ENCODE data around the gene XRCC6.
A peak's percentile ranks its signal among the peaks of the same experiment; 100 is the strongest.

Gene XRCC6

DNA sequence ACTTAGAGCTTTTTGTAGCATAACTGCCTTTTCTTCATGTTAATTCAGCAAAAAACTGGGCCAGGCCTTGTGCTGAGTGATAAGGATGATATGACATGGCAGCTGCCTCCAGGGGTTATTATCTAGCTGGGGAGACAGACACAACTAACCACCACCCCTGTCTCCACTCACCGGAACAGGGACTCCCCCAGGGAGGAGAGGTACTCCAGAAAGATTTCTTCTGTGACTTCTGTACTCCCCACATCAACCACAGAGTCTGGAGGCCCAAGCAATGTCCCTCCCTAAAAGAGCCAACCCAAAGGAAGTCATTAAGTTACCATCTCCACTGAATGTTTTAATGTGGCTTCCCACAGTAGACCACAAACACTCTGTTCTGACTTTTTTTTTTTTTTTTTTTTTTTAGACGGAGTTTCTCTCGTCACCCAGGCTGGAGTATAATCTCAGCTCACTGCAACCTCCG lies 17.2 kb upstream of the XRCC6 start:
- Histone ChIP-seq H2AFZ (ENCODE audit: low read length) (no peak overlapping the region), H3K79me2 (ENCODE audit: insufficient read depth, low read length) (no peaks in the 10 kb centered on the region), H3K36me3 (ENCODE audit: insufficient read depth, low read length) (no peaks in the 10 kb centered on the region), H3K9ac (ENCODE audit: low read depth, low read length, poor library complexity, severe bottlenecking) (no peak overlapping the region), H3K9me2 (replicated peaks; ENCODE audit: low read depth, low read length) (no peaks in the 10 kb centered on the region), H3K4me2 (ENCODE audit: low read depth, low read length, poor library complexity, severe bottlenecking) (no peak overlapping the region), H3K27me3 (ENCODE audit: insufficient read depth, low read length, poor library complexity, severe bottlenecking) (peaks cover 93% of the 10 kb centered on the region), H4K20me1 (ENCODE audit: insufficient read depth, low read length, poor library complexity, severe bottlenecking) (peaks cover 48% of the 10 kb centered on the region), H3K9me3 (ENCODE audit: insufficient read depth, low read depth, low read length) (no peaks in the 10 kb centered on the region), H3K4me1 (ENCODE audit: insufficient read depth, low read length, poor library complexity, severe bottlenecking) (peaks cover 4% of the 10 kb centered on the region), H3K4me3 (ENCODE audit: low read length, poor library complexity, severe bottlenecking) (no peak overlapping the region), H3F3A (ENCODE audit: low read depth) (peaks cover 5% of the 10 kb centered on the region; the same call in 1 of the 2 replicates)
- peak; percentile 99 for TF ChIP-seq EZH2phosphoT487 (IDR thresholded peaks at IDR 0.05; ENCODE audit: borderline replicate concordance)
- TF ChIP-seq, protein P1, sequence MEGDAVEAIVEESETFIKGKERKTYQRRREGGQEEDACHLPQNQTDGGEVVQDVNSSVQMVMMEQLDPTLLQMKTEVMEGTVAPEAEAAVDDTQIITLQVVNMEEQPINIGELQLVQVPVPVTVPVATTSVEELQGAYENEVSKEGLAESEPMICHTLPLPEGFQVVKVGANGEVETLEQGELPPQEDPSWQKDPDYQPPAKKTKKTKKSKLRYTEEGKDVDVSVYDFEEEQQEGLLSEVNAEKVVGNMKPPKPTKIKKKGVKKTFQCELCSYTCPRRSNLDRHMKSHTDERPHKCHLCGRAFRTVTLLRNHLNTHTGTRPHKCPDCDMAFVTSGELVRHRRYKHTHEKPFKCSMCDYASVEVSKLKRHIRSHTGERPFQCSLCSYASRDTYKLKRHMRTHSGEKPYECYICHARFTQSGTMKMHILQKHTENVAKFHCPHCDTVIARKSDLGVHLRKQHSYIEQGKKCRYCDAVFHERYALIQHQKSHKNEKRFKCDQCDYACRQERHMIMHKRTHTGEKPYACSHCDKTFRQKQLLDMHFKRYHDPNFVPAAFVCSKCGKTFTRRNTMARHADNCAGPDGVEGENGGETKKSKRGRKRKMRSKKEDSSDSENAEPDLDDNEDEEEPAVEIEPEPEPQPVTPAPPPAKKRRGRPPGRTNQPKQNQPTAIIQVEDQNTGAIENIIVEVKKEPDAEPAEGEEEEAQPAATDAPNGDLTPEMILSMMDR (conservative IDR thresholded peaks at IDR 0.05; ENCODE audit: low read length), result no peak

DNA sequence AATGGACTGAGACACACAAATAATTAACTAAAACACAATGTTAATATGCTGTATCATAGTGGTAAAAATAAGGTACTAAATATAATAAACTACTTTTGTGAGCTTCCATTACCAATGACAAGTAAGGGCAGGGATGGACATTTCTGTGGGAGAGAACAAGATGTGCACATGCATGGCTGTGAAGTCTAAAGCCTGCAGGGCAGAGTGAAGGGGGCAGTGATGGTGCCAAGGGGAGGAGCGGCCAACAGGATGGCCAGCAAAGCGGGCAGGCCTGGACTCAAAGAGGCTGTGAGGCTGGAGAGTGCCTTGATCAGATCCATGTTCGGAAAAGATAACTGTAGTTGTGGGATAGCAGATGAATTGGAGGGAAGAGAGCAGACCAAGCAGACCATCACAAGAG lies 12.7 kb upstream of the XRCC6 start:
- no peaks in the 10 kb centered on the region for H3K9me2 ChIP-seq (replicated peaks; ENCODE audit: low read depth, low read length)
- peaks cover 91% of the 10 kb centered on the region for H3K27me3 ChIP-seq (ENCODE audit: insufficient read depth, low read length, poor library complexity, severe bottlenecking)
- H3K9ac ChIP-seq (ENCODE audit: low read depth, low read length, poor library complexity, severe bottlenecking), result no peak overlapping the region
- no peaks in the 10 kb centered on the region for H3K9me3 ChIP-seq (ENCODE audit: insufficient read depth, low read depth, low read length)
- no peaks in the 10 kb centered on the region for H3K79me2 ChIP-seq (ENCODE audit: insufficient read depth, low read length)
- H3K4me1 ChIP-seq (ENCODE audit: insufficient read depth, low read length, poor library complexity, severe bottlenecking), result peaks cover 3% of the 10 kb centered on the region
- H3K4me3 ChIP-seq (ENCODE audit: low read length, poor library complexity, severe bottlenecking), result no peak overlapping the region
- no peak overlapping the region for H2AFZ ChIP-seq (ENCODE audit: low read length)
- peaks cover 40% of the 10 kb centered on the region for H4K20me1 ChIP-seq (ENCODE audit: insufficient read depth, low read length, poor library complexity, severe bottlenecking)
- no peak overlapping the region for H3K4me2 ChIP-seq (ENCODE audit: low read depth, low read length, poor library complexity, severe bottlenecking)
- peaks cover 4% of the 10 kb centered on the region; the same call in 1 of the 2 replicates for H3F3A ChIP-seq (ENCODE audit: low read depth)
- no peak for TF ChIP-seq EZH2phosphoT487 (IDR thresholded peaks at IDR 0.05; ENCODE audit: borderline replicate concordance)
- TF ChIP-seq, protein P1 (conservative IDR thresholded peaks at IDR 0.05; ENCODE audit: low read length), result no peak
- no peaks in the 10 kb centered on the region for H3K36me3 ChIP-seq (ENCODE audit: insufficient read depth, low read length)

DNA sequence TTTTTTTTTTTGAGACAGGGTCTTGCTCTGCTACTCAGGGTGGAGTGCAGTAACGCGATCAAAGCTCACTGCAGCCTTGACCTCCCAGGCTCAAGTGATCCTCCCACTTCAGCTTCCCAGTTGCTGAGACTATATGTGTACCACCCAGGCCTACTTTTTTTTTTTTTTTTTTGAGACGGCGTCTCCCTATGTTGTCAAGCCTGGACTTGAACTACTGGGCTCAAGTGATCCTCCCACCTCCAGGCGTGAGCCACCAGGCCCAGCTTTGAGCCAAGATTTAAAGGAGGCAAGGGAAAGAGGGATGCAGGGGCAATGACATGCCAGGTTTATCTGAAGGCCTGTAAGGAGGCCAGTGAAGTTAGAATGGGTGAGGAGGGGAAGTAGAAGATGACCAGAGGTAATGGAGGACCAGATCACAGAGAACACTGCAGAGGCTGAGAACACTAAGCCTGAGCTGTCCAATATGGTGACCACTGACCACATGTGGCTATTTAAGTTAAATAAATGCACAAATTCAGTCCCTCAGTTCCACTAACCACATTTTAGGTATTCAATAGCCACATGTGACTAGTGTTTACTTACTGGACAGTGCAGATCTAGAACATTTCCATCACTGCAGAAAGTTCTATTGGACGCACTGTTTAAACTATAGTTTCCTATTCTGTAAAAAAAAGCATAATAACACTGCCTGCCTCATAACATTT lies 8.3 kb upstream of the XRCC6 start:
- H3F3A ChIP-seq (ENCODE audit: low read depth), result no peaks in the 10 kb centered on the region
- no peak overlapping the region for H3K4me3 ChIP-seq (ENCODE audit: low read length, poor library complexity, severe bottlenecking)
- peaks cover 87% of the 10 kb centered on the region for H3K27me3 ChIP-seq (ENCODE audit: insufficient read depth, low read length, poor library complexity, severe bottlenecking)
- no peaks in the 10 kb centered on the region for H3K36me3 ChIP-seq (ENCODE audit: insufficient read depth, low read length)
- H4K20me1 ChIP-seq (ENCODE audit: insufficient read depth, low read length, poor library complexity, severe bottlenecking), result peaks cover 26% of the 10 kb centered on the region
- H3K79me2 ChIP-seq (ENCODE audit: insufficient read depth, low read length), result no peaks in the 10 kb centered on the region
- H3K9me3 ChIP-seq (ENCODE audit: insufficient read depth, low read depth, low read length), result no peaks in the 10 kb centered on the region
- no peaks in the 10 kb centered on the region for H3K9me2 ChIP-seq (replicated peaks; ENCODE audit: low read depth, low read length)
- no peak overlapping the region for H2AFZ ChIP-seq (ENCODE audit: low read length)
- H3K4me2 ChIP-seq (ENCODE audit: low read depth, low read length, poor library complexity, severe bottlenecking), result no peak overlapping the region
- TF ChIP-seq, protein P1 (conservative IDR thresholded peaks at IDR 0.05; ENCODE audit: low read length), result no peak
- TF ChIP-seq EZH2phosphoT487 (IDR thresholded peaks at IDR 0.05; ENCODE audit: borderline replicate concordance), result no peak
- no peak overlapping the region for H3K9ac ChIP-seq (ENCODE audit: low read depth, low read length, poor library complexity, severe bottlenecking)
- no peaks in the 10 kb centered on the region for H3K4me1 ChIP-seq (ENCODE audit: insufficient read depth, low read length, poor library complexity, severe bottlenecking)

Measured in Loucy (cell line).